ENCODE data around the gene TRAPPC10. TPM values are rescaled to one million over a fixed set of nuclear protein-coding genes. Genes with fewer than 3 reads are reported as not detected.
A peak's percentile ranks its signal among the peaks of the same experiment; 100 is the strongest.

Gene TRAPPC10
- total RNA-seq, 2 donors from 2014 or later = 36.8 to 40.1 TPM

DNA sequence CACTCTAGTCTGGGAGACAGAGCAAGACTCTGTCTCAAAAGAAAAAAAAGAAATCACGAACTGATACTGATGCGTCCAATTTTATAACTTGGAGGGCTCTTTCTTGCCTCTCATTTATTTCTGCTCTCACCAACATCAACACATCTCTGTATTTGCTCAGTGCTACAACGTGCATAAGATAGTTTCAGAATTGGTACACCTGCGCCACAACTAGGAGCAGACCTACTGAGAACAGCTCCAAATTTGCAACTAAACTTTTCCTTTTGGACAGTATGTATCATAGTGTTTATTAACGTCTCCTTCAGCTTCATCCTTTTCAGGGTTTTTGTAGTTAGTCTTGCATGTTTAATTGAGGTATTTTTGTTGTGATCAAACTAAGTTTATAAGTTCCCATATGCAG lies 27.7 kb downstream of the TRAPPC10 start:
- no peak overlapping the region for H3K9ac ChIP-seq (ENCODE audit: extremely low read depth, low read length, poor library complexity, severe bottlenecking)
- no peak overlapping the region for H3K4me3 ChIP-seq (ENCODE audit: low read length)
- H3K4me1 Mint-ChIP-seq = no peaks in the 10 kb centered on the region
- WGBS, 2 experiments (ENCODE audit: insufficient coverage in 1 of 2, insufficient read length in 1 of 2) = 92 to 94% methylated on average over 2 to 5 of the region's 5 CpGs
- H3K4me1 ChIP-seq (ENCODE audit: control insufficient read depth, insufficient read depth, low read length) = no peaks in the 10 kb centered on the region
- no peaks in the 10 kb centered on the region for H3K9me3 ChIP-seq (ENCODE audit: control insufficient read depth, low read length)
- no peak overlapping the region for H3K4me3 Mint-ChIP-seq
- no peaks in the 10 kb centered on the region for H3K27me3 ChIP-seq (ENCODE audit: control insufficient read depth, insufficient read depth, low read length, poor library complexity, severe bottlenecking)
- no peak for DNase-seq
- no peaks in the 10 kb centered on the region for H3K9me3 Mint-ChIP-seq
- TF ChIP-seq, protein P1, sequence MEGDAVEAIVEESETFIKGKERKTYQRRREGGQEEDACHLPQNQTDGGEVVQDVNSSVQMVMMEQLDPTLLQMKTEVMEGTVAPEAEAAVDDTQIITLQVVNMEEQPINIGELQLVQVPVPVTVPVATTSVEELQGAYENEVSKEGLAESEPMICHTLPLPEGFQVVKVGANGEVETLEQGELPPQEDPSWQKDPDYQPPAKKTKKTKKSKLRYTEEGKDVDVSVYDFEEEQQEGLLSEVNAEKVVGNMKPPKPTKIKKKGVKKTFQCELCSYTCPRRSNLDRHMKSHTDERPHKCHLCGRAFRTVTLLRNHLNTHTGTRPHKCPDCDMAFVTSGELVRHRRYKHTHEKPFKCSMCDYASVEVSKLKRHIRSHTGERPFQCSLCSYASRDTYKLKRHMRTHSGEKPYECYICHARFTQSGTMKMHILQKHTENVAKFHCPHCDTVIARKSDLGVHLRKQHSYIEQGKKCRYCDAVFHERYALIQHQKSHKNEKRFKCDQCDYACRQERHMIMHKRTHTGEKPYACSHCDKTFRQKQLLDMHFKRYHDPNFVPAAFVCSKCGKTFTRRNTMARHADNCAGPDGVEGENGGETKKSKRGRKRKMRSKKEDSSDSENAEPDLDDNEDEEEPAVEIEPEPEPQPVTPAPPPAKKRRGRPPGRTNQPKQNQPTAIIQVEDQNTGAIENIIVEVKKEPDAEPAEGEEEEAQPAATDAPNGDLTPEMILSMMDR (conservative IDR thresholded peaks at IDR 0.05) = no peak
- peaks cover 57% of the 10 kb centered on the region for H3K36me3 ChIP-seq (ENCODE audit: control insufficient read depth, insufficient read depth, low read length)
- H3K27ac ChIP-seq (ENCODE audit: low read depth, low read length) = no peak overlapping the region
- H3K27me3 Mint-ChIP-seq (ENCODE audit: insufficient read depth) = no peaks in the 10 kb centered on the region
- peaks cover 38% of the 10 kb centered on the region for H3K36me3 Mint-ChIP-seq (ENCODE audit: low read depth)
- no peak overlapping the region for H3K27ac Mint-ChIP-seq

DNA sequence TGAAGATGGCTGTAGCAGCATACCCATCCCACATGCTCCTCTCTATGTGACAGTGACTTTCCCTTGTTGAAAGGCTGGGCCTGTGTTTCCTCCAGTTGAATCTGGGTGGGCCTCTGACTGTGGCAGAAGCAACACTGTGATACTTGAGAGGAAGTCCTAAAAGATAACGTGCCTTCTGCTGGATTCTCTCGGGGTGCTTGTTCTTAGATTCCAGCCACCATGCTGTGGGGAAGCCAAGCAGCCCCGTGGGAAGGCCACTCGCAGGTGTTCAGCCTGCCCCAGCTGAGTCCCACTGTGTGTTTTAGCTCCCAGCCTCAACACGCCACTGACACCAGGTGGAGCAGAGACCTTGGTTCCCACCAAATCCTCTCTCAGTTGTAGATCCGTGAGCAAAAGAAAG lies 31.5 kb downstream of the TRAPPC10 start:
- no peaks in the 10 kb centered on the region for H3K4me1 Mint-ChIP-seq
- Histone ChIP-seq H3K36me3 (ENCODE audit: control insufficient read depth, insufficient read depth, low read length) (peaks cover 47% of the 10 kb centered on the region), H3K4me3 (ENCODE audit: low read length) (no peak overlapping the region), H3K27me3 (ENCODE audit: control insufficient read depth, insufficient read depth, low read length, poor library complexity, severe bottlenecking) (no peaks in the 10 kb centered on the region), H3K9ac (ENCODE audit: extremely low read depth, low read length, poor library complexity, severe bottlenecking) (no peak overlapping the region), H3K4me1 (ENCODE audit: control insufficient read depth, insufficient read depth, low read length) (no peaks in the 10 kb centered on the region), H3K27ac (ENCODE audit: low read depth, low read length) (no peak overlapping the region), H3K9me3 (ENCODE audit: control insufficient read depth, low read length) (no peaks in the 10 kb centered on the region)
- H3K27me3 Mint-ChIP-seq (ENCODE audit: insufficient read depth) = no peaks in the 10 kb centered on the region
- WGBS, 2 experiments (ENCODE audit: insufficient coverage in 1 of 2, insufficient read length in 1 of 2) = 92% methylated on average over 3 to 6 of the region's 6 CpGs
- DNase-seq = no peak
- TF ChIP-seq, protein P1 (conservative IDR thresholded peaks at IDR 0.05) = no peak
- H3K9me3 Mint-ChIP-seq = no peaks in the 10 kb centered on the region
- no peak overlapping the region for H3K4me3 Mint-ChIP-seq
- peak overlapping the region; percentile 77 for H3K27ac Mint-ChIP-seq
- H3K36me3 Mint-ChIP-seq (ENCODE audit: low read depth) = peaks cover 35% of the 10 kb centered on the region

DNA sequence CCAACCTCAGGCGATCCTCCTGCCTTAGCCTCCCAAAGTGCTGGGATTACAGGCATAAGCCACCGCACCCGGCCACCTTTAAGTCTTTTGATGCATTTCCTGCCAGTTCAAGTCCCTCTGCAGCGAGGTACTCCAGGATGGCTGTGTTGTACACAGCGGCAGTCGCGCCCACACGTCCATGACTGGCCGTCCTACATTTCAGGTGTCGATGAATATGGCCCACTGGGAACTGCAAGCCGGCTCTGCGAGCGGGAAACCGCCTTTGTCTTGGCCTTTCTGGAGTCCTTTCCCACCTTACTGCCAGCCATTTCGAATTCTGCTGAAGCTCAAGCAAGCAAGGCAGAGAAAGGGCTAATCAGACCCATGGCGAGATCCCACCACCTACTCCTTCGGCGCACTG lies 34.6 kb downstream of the TRAPPC10 start:
- no peak overlapping the region for H3K27ac Mint-ChIP-seq
- no peak overlapping the region for H3K4me3 ChIP-seq (ENCODE audit: low read length)

More for the DNA sequence above, 34.6 kb downstream of the TRAPPC10 start:
- no peaks in the 10 kb centered on the region for H3K27me3 Mint-ChIP-seq (ENCODE audit: insufficient read depth)
- peaks cover 32% of the 10 kb centered on the region for H3K36me3 Mint-ChIP-seq (ENCODE audit: low read depth)
- no peaks in the 10 kb centered on the region for H3K4me1 ChIP-seq (ENCODE audit: control insufficient read depth, insufficient read depth, low read length)
- no peaks in the 10 kb centered on the region for H3K4me1 Mint-ChIP-seq
- H3K36me3 ChIP-seq (ENCODE audit: control insufficient read depth, insufficient read depth, low read length) = peaks cover 38% of the 10 kb centered on the region
- no peaks in the 10 kb centered on the region for H3K9me3 ChIP-seq (ENCODE audit: control insufficient read depth, low read length)
- H3K27ac ChIP-seq (ENCODE audit: low read depth, low read length) = no peak overlapping the region
- WGBS, 2 experiments (ENCODE audit: insufficient coverage in 1 of 2, insufficient read length in 1 of 2) = 96 to 97% methylated on average over 13 to 18 of the region's 18 CpGs
- DNase-seq = no peak
- H3K4me3 Mint-ChIP-seq = no peak overlapping the region
- H3K27me3 ChIP-seq (ENCODE audit: control insufficient read depth, insufficient read depth, low read length, poor library complexity, severe bottlenecking) = no peaks in the 10 kb centered on the region
- no peak overlapping the region for H3K9ac ChIP-seq (ENCODE audit: extremely low read depth, low read length, poor library complexity, severe bottlenecking)
- TF ChIP-seq, protein P1 (conservative IDR thresholded peaks at IDR 0.05) = no peak
- H3K9me3 Mint-ChIP-seq = no peaks in the 10 kb centered on the region

Measured in endodermal cell (in vitro differentiated cells).